Keratinocyte (primary cell): ENCODE measurements around the gene ZSWIM6. TPM values are rescaled to one million over a fixed set of nuclear protein-coding genes. Genes with fewer than 3 reads are reported as not detected.

Experiments used
- DNase-seq: peaks from one replicate; pipeline ENCODE4 v3.0.0-alpha.2; 2011; ENCODE audit warnings: low read depth, missing footprints, low spot score
- FAIRE-seq: peaks from 2 replicates; lab custom pipeline; 2011; peaks lifted over from hg19 to GRCh38; lab: Jason Lieb, UNC
- H2AFZ ChIP-seq: 2 replicates; pipeline ENCODE4 v1.6.0; 2012; ENCODE audit warnings: low read length, control low read depth, inconsistent platforms; ENCODE audit not compliant: control insufficient read depth
- H3K27ac ChIP-seq: 2 replicates; pipeline ENCODE4 v1.5.1; 2011; ENCODE audit warnings: low read length; ENCODE audit not compliant: control insufficient read depth, insufficient read depth
- H3K27me3 ChIP-seq: 3 replicates; pipeline ENCODE4 v1.6.0; 2011; ENCODE audit warnings: low read length; ENCODE audit not compliant: control insufficient read depth, insufficient read depth; ENCODE audit errors: extremely low read depth
- H3K36me3 ChIP-seq, 2 experiments: 2 replicates in 1 of 2; 3 replicates in 1 of 2; pipeline ENCODE4 v1.5.1; 2011; ENCODE audit warnings: low read length in 2 of 2, mild to moderate bottlenecking in 1 of 2; ENCODE audit not compliant: control insufficient read depth in 2 of 2, insufficient read depth in 2 of 2; ENCODE audit errors: extremely low read depth in 1 of 2
- H3K4me1 ChIP-seq: 3 replicates; pipeline ENCODE4 v1.5.1; 2011; ENCODE audit warnings: low read length; ENCODE audit not compliant: control insufficient read depth, insufficient read depth; ENCODE audit errors: extremely low read depth
- H3K4me2 ChIP-seq: 3 replicates; pipeline ENCODE4 v1.6.0; 2011; ENCODE audit warnings: low read depth, low read length; ENCODE audit not compliant: control insufficient read depth, insufficient read depth; ENCODE audit errors: extremely low read depth
- H3K4me3 ChIP-seq, 3 experiments: fragments of 200-600 bp in 1 of 3; sonication (generic) in 1 of 3; 2 replicates in 2 of 3; 3 replicates in 1 of 3; pipeline ENCODE4 v1.5.1; 2011 to 2016; ENCODE audit warnings: low read length in 3 of 3, mild to moderate bottlenecking in 3 of 3, control low read depth in 2 of 3, inconsistent platforms in 1 of 3, low read depth in 1 of 3, mixed read lengths in 1 of 3, mixed run types in 1 of 3, moderate library complexity in 1 of 3; ENCODE audit not compliant: control insufficient read depth in 2 of 3, insufficient read depth in 2 of 3; ENCODE audit errors: extremely low read depth in 1 of 3
- H3K79me2 ChIP-seq: 2 replicates; pipeline ENCODE4 v1.6.0; 2012; ENCODE audit warnings: low read length; ENCODE audit not compliant: control insufficient read depth, insufficient read depth
- H3K9ac ChIP-seq: 3 replicates; pipeline ENCODE4 v1.6.0; 2011; ENCODE audit warnings: low read length; ENCODE audit not compliant: control insufficient read depth, insufficient read depth; ENCODE audit errors: extremely low read depth
- H3K9me1 ChIP-seq: 3 replicates; pipeline ENCODE4 v1.6.0; 2011; ENCODE audit warnings: low read length; ENCODE audit not compliant: control insufficient read depth, insufficient read depth; ENCODE audit errors: extremely low read depth
- H3K9me3 ChIP-seq: 2 replicates; pipeline ENCODE4 v1.5.1; 2012; ENCODE audit warnings: low read depth, low read length; ENCODE audit not compliant: control insufficient read depth
- H4K20me1 ChIP-seq: 3 replicates; pipeline ENCODE4 v1.6.0; 2011; ENCODE audit warnings: low read length; ENCODE audit not compliant: control insufficient read depth, insufficient read depth; ENCODE audit errors: extremely low read depth
- EZH2 ChIP-seq: IDR thresholded peaks from one replicate; pipeline ENCODE4 v1.6.1; 2012; ENCODE audit warnings: inconsistent platforms, mild to moderate bottlenecking, low read length, moderate library complexity
- dilution Hi-C: fragments of 300-500 bp; cut with MboI; formaldehyde crosslinking; loops from one replicate; pipeline ENCODE4 v1.7.0; 2020; ENCODE audit warnings: low sequenced_read_pairs; ENCODE audit not compliant: extremely low pct_ligation_motif_present
- polyA plus RNA-seq, 5 experiments: library from polyadenylated mRNA; depleted of rRNA in 3 of 5; stranded (reverse) in 3 of 5; stranded (forward) in 1 of 5; unstranded in 1 of 5; fragments of >200 nt; gene quantifications; 1 replicate in 1 of 5; 2 replicates in 3 of 5; 3 replicates in 1 of 5; pipeline versions ENCODE4 v1.2.1 to v1.2.3, GENCODE V29; 2011 to 2012; ENCODE audit warnings: missing spikeins in 2 of 5, low read depth in 1 of 5, low replicate concordance in 1 of 5
- TF ChIP-seq, protein P1 (sequence below), 3 experiments: IDR thresholded peaks in 1 of 3; conservative IDR thresholded peaks in 1 of 3; optimal IDR thresholded peaks in 1 of 3; 2 replicates in 2 of 3; 3 replicates in 1 of 3; pipeline versions ENCODE3 to v1.5.1; 2011; ENCODE audit warnings: low read length in 3 of 3, mild to moderate bottlenecking in 3 of 3, moderate library complexity in 2 of 3, control low read depth in 1 of 3, inconsistent platforms in 1 of 3; ENCODE audit not compliant: insufficient read depth in 2 of 3; ENCODE audit errors: extremely low read depth in 1 of 3

The ZSWIM6 gene
- polyA plus RNA-seq, 1 donor (not counting 4 experiments of a cell fraction or from before 2014, with no cell fraction given): 9.9 TPM

DNA sequence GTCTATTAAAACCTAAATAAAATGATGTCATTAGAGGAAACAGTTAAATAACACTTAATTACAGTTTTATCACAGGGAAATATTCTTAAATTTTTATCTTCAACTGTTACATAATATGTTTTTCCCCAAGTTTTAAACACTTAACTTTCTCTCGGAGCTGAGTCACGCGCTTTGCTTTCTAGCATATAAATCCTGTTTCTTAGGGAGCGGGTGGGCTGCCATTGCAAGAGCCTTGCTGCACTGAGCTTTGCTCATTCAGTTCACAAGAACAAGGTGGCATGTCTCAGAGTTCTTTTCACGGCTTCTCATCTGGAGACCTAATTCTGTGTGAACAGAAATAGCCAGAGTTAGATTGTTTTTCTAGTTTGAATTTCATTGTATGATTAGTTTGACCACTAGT is 166.1 kb downstream of the ZSWIM6 start:
- Histone ChIP-seq H4K20me1 (no peaks in the 10 kb centered on the region), H2AFZ (no peak overlapping the region), H3K4me2 (no peak overlapping the region), H3K4me1 (no peaks in the 10 kb centered on the region), H3K9me1 (no peaks in the 10 kb centered on the region), H3K9ac (no peak overlapping the region), H3K79me2 (no peaks in the 10 kb centered on the region), H3K27ac (no peak overlapping the region), H3K4me3 (no peak overlapping the region), H3K9me3 (no peaks in the 10 kb centered on the region), H3K27me3 (no peaks in the 10 kb centered on the region), H3K36me3 (peaks cover 4% of the 10 kb centered on the region in 2 experiments)
- FAIRE-seq (no peak), DNase-seq (no peak)
- dilution Hi-C loops: no loop called here
- no peak for TF ChIP-seq EZH2
- TF ChIP-seq, protein P1, sequence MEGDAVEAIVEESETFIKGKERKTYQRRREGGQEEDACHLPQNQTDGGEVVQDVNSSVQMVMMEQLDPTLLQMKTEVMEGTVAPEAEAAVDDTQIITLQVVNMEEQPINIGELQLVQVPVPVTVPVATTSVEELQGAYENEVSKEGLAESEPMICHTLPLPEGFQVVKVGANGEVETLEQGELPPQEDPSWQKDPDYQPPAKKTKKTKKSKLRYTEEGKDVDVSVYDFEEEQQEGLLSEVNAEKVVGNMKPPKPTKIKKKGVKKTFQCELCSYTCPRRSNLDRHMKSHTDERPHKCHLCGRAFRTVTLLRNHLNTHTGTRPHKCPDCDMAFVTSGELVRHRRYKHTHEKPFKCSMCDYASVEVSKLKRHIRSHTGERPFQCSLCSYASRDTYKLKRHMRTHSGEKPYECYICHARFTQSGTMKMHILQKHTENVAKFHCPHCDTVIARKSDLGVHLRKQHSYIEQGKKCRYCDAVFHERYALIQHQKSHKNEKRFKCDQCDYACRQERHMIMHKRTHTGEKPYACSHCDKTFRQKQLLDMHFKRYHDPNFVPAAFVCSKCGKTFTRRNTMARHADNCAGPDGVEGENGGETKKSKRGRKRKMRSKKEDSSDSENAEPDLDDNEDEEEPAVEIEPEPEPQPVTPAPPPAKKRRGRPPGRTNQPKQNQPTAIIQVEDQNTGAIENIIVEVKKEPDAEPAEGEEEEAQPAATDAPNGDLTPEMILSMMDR (optimal IDR thresholded peaks at IDR 0.05 in 1 of 3, IDR thresholded peaks at IDR 0.05 in 1 of 3, conservative IDR thresholded peaks at IDR 0.05 in 1 of 3; ENCODE audit: extremely low read depth in 1 of 3, insufficient read depth in 2 of 3, low read length in 3 of 3): no peak

DNA sequence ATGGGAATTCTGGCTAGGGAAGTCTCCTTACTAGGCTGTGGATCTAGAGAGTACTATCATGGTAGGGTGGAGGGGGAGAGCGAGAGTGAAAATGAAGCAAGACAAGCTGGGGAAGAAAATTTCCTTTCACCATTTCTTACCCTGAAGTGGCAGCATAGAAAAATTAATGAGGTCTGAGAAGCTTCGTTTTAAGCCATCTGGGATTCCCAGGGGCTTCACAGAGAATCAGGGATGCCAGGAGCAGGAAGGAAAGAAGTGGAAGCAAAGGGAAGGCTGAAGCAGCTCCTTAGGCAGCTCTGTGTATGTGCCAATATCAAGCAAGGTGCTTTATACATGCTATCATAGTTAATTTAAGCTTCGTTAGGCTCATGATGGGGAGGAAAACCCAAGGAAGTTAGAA is 169.9 kb downstream of the ZSWIM6 start:
- Histone ChIP-seq H4K20me1 (no peaks in the 10 kb centered on the region), H3K9ac (no peak overlapping the region), H3K36me3 (peaks cover 0 to 3% of the 10 kb centered on the region in 2 experiments), H3K9me3 (no peaks in the 10 kb centered on the region), H2AFZ (no peak overlapping the region), H3K4me2 (no peak overlapping the region), H3K4me1 (no peaks in the 10 kb centered on the region), H3K27me3 (no peaks in the 10 kb centered on the region), H3K27ac (no peak overlapping the region), H3K4me3 (no peak overlapping the region), H3K9me1 (no peaks in the 10 kb centered on the region), H3K79me2 (no peaks in the 10 kb centered on the region)
- DNase-seq (no peak), FAIRE-seq (no peak)
- dilution Hi-C loops: no loop called here
- TF ChIP-seq, protein P1 (optimal IDR thresholded peaks at IDR 0.05 in 1 of 3, IDR thresholded peaks at IDR 0.05 in 1 of 3, conservative IDR thresholded peaks at IDR 0.05 in 1 of 3; ENCODE audit: extremely low read depth in 1 of 3, insufficient read depth in 2 of 3, low read length in 3 of 3): no peak
- no peak for TF ChIP-seq EZH2
